PC-9 (cell line): ENCODE data around the gene C13orf46. TPM values are rescaled to one million over a fixed set of nuclear protein-coding genes. Genes with fewer than 3 reads are reported as not detected.

Experiments
- BruUV-seq: library from RNA; stranded (reverse); fragments of 400-500 nt; replicated peaks from 2 replicates; lab custom pipeline; 2021; lab: Mats Ljungman, UMichigan
- CTCF ChIA-PET: fragments of 300-600 bp; sonication (Branson Sonifier 250); formaldehyde crosslinking; loops from one replicate; lab custom pipeline; 2022; ENCODE audit warnings: antibody characterized with exemption; lab: Charles Lee
- POLR2A ChIA-PET: fragments of 300-600 bp; sonication (Branson Sonifier 250); formaldehyde crosslinking; loops from one replicate; lab custom pipeline; 2022; ENCODE audit warnings: antibody characterized with exemption; ENCODE audit not compliant: unreplicated experiment; lab: Charles Lee
- DNase-seq, 2 experiments: peaks; one replicate each; pipeline versions ENCODE4 v3.0.0 to v3.0.0-alpha.2; 2015 to 2022; ENCODE audit warnings: mixed read lengths in 1 of 2
- H2AFZ ChIP-seq: fragments of 200-600 bp; sonication (generic); 2 replicates; pipeline ENCODE4 v1.8.1; 2017; ENCODE audit warnings: antibody characterized with exemption
- H3F3A ChIP-seq: fragments of 200-600 bp; sonication (generic); 2 replicates; pipeline ENCODE4 v1.8.1; 2017; ENCODE audit warnings: antibody characterized with exemption, mild to moderate bottlenecking, low read depth; ENCODE audit not compliant: insufficient read depth
- H3K27ac ChIP-seq: fragments of 200-600 bp; sonication (generic); 2 replicates; pipeline ENCODE4 v1.6.1; 2016; ENCODE audit warnings: mixed run types
- H3K27me3 ChIP-seq: fragments of 200-600 bp; sonication (generic); 2 replicates; pipeline ENCODE4 v1.6.1; 2016; ENCODE audit warnings: low read depth, mixed run types; ENCODE audit not compliant: insufficient read depth
- H3K36me3 ChIP-seq: fragments of 200-600 bp; sonication (generic); 2 replicates; pipeline ENCODE4 v1.6.1; 2016; ENCODE audit warnings: low read depth, mixed run types
- H3K4me1 ChIP-seq: fragments of 200-600 bp; sonication (generic); replicated peaks from 2 replicates; pipeline ENCODE4 v1.6.1; 2016; ENCODE audit warnings: mixed run types; ENCODE audit not compliant: insufficient read depth
- H3K4me2 ChIP-seq: fragments of 200-600 bp; sonication (generic); 2 replicates; pipeline ENCODE4 v1.6.1; 2017; ENCODE audit warnings: mixed run types
- H3K4me3 ChIP-seq: fragments of 200-600 bp; sonication (generic); 2 replicates; pipeline ENCODE4 v1.6.1; 2016; ENCODE audit warnings: mixed run types
- H3K79me2 ChIP-seq: fragments of 200-600 bp; sonication (generic); 2 replicates; pipeline ENCODE4 v1.6.1; 2017; ENCODE audit warnings: low read depth, mixed run types
- H3K9me2 ChIP-seq: fragments of 200-600 bp; sonication (generic); 2 replicates; pipeline ENCODE4 v1.8.1; 2017; ENCODE audit warnings: mild to moderate bottlenecking; ENCODE audit not compliant: insufficient read depth
- H3K9me3 ChIP-seq: fragments of 200-600 bp; sonication (generic); 2 replicates; pipeline ENCODE4 v1.8.1; 2016; ENCODE audit warnings: low read depth; ENCODE audit not compliant: insufficient read depth
- H4K20me1 ChIP-seq: fragments of 200-600 bp; sonication (generic); 2 replicates; pipeline ENCODE4 v1.8.1; 2017; ENCODE audit not compliant: insufficient read depth
- CTCF ChIP-seq: fragments of 200-600 bp; sonication (generic); conservative IDR thresholded peaks from 2 replicates; pipeline ENCODE4 v1.6.1; 2017; ENCODE audit warnings: mixed run types, antibody characterized with exemption, mild to moderate bottlenecking, moderate library complexity
- EZH2 ChIP-seq: fragments of 200-600 bp; sonication (generic); IDR thresholded peaks from 2 replicates; pipeline ENCODE4 v1.8.0; 2017; ENCODE audit warnings: antibody characterized with exemption, low read depth
- intact Hi-C: fragments of 100-400 bp; cut with micrococcal nuclease; formaldehyde crosslinking; loops from one replicate; pipeline ENCODE4 v1.10.0; 2022; ENCODE audit not compliant: unreplicated experiment
- total RNA-seq: library from RNA; stranded (reverse); gene quantifications from 2 replicates; pipeline ENCODE4 v1.2.3, GENCODE V29; 2021

Gene C13orf46
- total RNA-seq, 1 experiment from 2014 or later = 1.5 TPM

- Histone ChIP-seq H3K4me2 (peak overlapping the region; percentile 53; the same call in 1 of the 2 replicates), H3F3A (peaks cover 6% of the 10 kb centered on the region; the same call in 1 of the 2 replicates), H4K20me1 (no peaks in the 10 kb centered on the region), H3K27me3 (peaks cover 39% of the 10 kb centered on the region), H3K4me1 (peaks cover 12% of the 10 kb centered on the region), H3K36me3 (no peaks in the 10 kb centered on the region), H2AFZ (no peak overlapping the region), H3K9me2 (no peaks in the 10 kb centered on the region), H3K4me3 (no peak overlapping the region), H3K9me3 (no peaks in the 10 kb centered on the region), H3K27ac (no peak overlapping the region), H3K79me2 (no peaks in the 10 kb centered on the region)
- no peak for TF ChIP-seq CTCF
- no peak for TF ChIP-seq EZH2
- CTCF ChIA-PET = no interaction called here
- no TSS peak for BruUV-seq
- POLR2A ChIA-PET = no interaction called here
- DNase-seq = no peak
- intact Hi-C loops = loop anchor here (2.0 kb wide), 1 partner anchor 32 kb away; no protein-coding TSS in a partner anchor
Observed at GRCh38 chr13:113928685-113929627, 44.9 kb downstream of the C13orf46 start.

- H3K4me3 ChIP-seq = no peak overlapping the region
- no peak overlapping the region for H3K27ac ChIP-seq
- no peaks in the 10 kb centered on the region for H3K36me3 ChIP-seq
- H3K4me2 ChIP-seq = peak overlapping the region; percentile 53; the same call in 1 of the 2 replicates
- TF ChIP-seq CTCF = no peak
- no peak for TF ChIP-seq EZH2
- POLR2A ChIA-PET = no interaction called here
- H4K20me1 ChIP-seq = no peaks in the 10 kb centered on the region
- H3K79me2 ChIP-seq = no peaks in the 10 kb centered on the region
- H3K4me1 ChIP-seq = peaks cover 12% of the 10 kb centered on the region
- intact Hi-C loops = loop anchor here (2.0 kb wide), 1 partner anchor 31 kb away; no protein-coding TSS in a partner anchor
- peak; percentile 65 to 66 for DNase-seq
- peaks cover 6% of the 10 kb centered on the region; the same call in 1 of the 2 replicates for H3F3A ChIP-seq
- H3K27me3 ChIP-seq = peaks cover 39% of the 10 kb centered on the region
- BruUV-seq = no TSS peak
- no peaks in the 10 kb centered on the region for H3K9me2 ChIP-seq
- no peaks in the 10 kb centered on the region for H3K9me3 ChIP-seq
- CTCF ChIA-PET = no interaction called here
- no peak overlapping the region for H2AFZ ChIP-seq
Observed at GRCh38 chr13:113927661-113928581, 46.0 kb downstream of the C13orf46 start.
